Osteocyte (in vitro differentiated cells): Measurements from ENCODE around the gene PDZD2. TPM values are rescaled to one million over a fixed set of nuclear protein-coding genes. Genes with fewer than 3 reads are reported as not detected.

ENCODE experiments used
- DNase-seq: peaks from one replicate; pipeline ENCODE4 v3.0.0; 2021; ENCODE audit warnings: mixed read lengths; ENCODE audit not compliant: unreplicated experiment; ENCODE audit errors: extremely low spot score
- H3K27ac Mint-ChIP-seq: one replicate; pipeline ENCODE4 v1.8.0; 2021; ENCODE audit warnings: mild to moderate bottlenecking, mixed read lengths; ENCODE audit not compliant: unreplicated experiment
- H3K27me3 Mint-ChIP-seq: one replicate; pipeline ENCODE4 v1.8.0; 2021; ENCODE audit warnings: mixed read lengths; ENCODE audit not compliant: unreplicated experiment
- H3K36me3 Mint-ChIP-seq: one replicate; pipeline ENCODE4 v1.8.0; 2021; ENCODE audit warnings: mixed read lengths; ENCODE audit not compliant: unreplicated experiment
- H3K4me1 Mint-ChIP-seq: one replicate; pipeline ENCODE4 v1.8.0; 2021; ENCODE audit warnings: mixed read lengths; ENCODE audit not compliant: unreplicated experiment
- H3K4me3 Mint-ChIP-seq: one replicate; pipeline ENCODE4 v1.8.0; 2021; ENCODE audit warnings: mild to moderate bottlenecking, moderate library complexity, mixed read lengths; ENCODE audit not compliant: unreplicated experiment
- H3K9me3 Mint-ChIP-seq: one replicate; pipeline ENCODE4 v1.8.0; 2021; ENCODE audit warnings: mixed read lengths; ENCODE audit not compliant: unreplicated experiment
- total RNA-seq: library from RNA; stranded (reverse); gene quantifications from 2 replicates; pipeline ENCODE4 v1.2.1, GENCODE V29; 2021
- TF ChIP-seq, protein P1 (sequence below): fragments of 200-600 bp; sonication (generic); IDR thresholded peaks from 2 replicates; pipeline ENCODE4 v1.5.0; 2021; ENCODE audit warnings: antibody characterized with exemption, mild to moderate bottlenecking, moderate library complexity

PDZD2 gene
- total RNA-seq, 1 donor from 2014 or later = 2.3 TPM

DNA sequence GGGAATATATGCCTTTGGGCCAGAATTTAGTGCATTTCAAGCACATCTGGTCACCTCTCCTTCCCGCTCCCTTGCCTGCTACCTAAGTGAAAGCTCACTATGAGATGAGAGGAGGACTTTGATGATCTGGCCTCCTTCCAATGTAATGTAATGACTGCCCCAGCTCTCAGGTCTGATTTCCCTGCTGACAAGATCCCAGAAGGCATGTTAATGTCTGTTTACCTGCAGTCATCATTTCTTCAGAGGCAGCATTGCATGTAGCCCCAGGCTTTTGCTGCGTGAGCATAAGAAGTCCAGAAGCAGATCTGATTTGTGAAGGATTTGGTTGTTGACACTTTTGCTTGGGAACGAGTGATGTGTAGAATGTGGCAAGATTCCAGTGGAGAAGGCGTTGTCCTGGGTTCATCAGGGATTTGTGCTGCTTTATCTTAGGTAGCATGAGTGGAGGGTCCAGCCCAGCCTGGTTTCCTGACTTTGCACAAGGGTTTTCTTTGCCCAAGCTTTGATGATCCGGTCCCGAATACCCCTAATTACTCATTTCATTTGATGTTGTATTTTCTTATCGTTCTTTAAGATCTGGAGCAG is 342.5 kb downstream of the PDZD2 start:
- no peak for DNase-seq
- H3K9me3 Mint-ChIP-seq = no peaks in the 10 kb centered on the region
- TF ChIP-seq, protein P1, sequence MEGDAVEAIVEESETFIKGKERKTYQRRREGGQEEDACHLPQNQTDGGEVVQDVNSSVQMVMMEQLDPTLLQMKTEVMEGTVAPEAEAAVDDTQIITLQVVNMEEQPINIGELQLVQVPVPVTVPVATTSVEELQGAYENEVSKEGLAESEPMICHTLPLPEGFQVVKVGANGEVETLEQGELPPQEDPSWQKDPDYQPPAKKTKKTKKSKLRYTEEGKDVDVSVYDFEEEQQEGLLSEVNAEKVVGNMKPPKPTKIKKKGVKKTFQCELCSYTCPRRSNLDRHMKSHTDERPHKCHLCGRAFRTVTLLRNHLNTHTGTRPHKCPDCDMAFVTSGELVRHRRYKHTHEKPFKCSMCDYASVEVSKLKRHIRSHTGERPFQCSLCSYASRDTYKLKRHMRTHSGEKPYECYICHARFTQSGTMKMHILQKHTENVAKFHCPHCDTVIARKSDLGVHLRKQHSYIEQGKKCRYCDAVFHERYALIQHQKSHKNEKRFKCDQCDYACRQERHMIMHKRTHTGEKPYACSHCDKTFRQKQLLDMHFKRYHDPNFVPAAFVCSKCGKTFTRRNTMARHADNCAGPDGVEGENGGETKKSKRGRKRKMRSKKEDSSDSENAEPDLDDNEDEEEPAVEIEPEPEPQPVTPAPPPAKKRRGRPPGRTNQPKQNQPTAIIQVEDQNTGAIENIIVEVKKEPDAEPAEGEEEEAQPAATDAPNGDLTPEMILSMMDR = no peak

DNA sequence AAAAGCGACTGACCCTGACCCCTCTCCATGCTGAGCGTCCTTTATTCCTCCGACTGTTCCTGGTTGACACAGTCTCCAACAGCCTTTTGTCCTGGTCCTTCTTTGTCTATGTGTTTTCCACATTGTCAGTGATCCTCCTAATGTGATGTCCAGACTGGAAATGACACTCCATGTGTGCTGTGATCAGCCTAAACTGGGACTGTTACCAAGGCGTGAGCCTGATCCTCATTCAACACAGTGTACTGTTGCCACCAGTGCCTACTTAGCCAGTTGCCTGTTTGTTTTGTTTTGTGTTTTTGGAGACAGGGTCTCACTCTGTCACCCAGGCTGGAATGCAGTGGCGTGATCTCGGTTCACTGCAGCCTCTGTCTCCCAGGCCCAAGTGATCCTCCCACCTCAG is 343.1 kb downstream of the PDZD2 start:
- Mint-ChIP-seq H3K27ac (no peak overlapping the region), H3K9me3 (no peaks in the 10 kb centered on the region), H3K36me3 (no peaks in the 10 kb centered on the region)

More for the DNA sequence above, 342.5 kb downstream of the PDZD2 start:
- Mint-ChIP-seq H3K36me3 (no peaks in the 10 kb centered on the region), H3K4me3 (no peak overlapping the region), H3K27ac (no peak overlapping the region), H3K4me1 (peaks cover 41% of the 10 kb centered on the region), H3K27me3 (no peaks in the 10 kb centered on the region)

DNA sequence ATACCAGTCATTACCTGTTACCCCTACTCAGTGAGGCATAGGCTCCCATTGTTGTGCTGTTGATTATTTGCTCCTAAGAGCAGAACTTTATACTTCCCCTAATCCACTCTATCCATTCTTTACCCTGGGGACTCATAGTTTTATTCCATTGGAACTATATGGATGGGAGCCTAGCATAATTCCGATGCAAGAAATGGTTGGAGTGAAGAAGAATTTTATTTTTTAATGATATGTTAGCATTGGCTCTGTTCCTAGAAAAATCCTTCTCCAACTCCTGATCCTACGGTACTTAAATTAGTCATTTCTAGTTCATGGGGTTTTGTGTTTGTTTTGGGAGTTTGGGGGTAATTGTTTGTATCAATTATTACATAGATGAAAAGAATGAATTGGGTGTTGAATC is 343.7 kb downstream of the PDZD2 start:
- H3K36me3 Mint-ChIP-seq = no peaks in the 10 kb centered on the region
- H3K27me3 Mint-ChIP-seq = no peaks in the 10 kb centered on the region
- H3K9me3 Mint-ChIP-seq = no peaks in the 10 kb centered on the region
- H3K4me3 Mint-ChIP-seq = no peak overlapping the region
- no peak overlapping the region for H3K27ac Mint-ChIP-seq
- peaks cover 48% of the 10 kb centered on the region for H3K4me1 Mint-ChIP-seq
- DNase-seq = no peak
- TF ChIP-seq, protein P1 = no peak

More for the DNA sequence above, 343.1 kb downstream of the PDZD2 start:
- peaks cover 43% of the 10 kb centered on the region for H3K4me1 Mint-ChIP-seq
- no peak for DNase-seq
- no peaks in the 10 kb centered on the region for H3K27me3 Mint-ChIP-seq
- H3K4me3 Mint-ChIP-seq = no peak overlapping the region
- TF ChIP-seq, protein P1 = no peak

DNA sequence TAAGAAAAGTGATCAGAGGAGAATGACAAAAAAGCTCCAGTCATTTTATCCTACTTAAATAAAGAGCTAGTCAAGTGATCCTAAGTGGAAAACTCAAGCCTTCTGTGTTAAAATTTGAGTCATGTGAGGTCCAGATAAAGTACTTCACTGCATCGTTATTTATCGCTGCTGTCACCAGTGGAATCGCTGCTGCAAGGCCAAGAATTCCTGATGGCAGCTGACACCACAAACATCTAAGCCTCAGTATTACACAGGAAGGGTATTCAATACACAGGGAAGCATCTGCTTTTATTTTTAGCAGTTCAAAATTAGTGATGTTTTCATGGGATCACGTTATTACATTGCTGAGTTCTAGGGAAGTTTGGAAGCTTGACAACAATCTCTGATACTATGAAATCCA is 344.9 kb downstream of the PDZD2 start:
- no peak overlapping the region for H3K27ac Mint-ChIP-seq
- peaks cover 4% of the 10 kb centered on the region for H3K9me3 Mint-ChIP-seq
- no peaks in the 10 kb centered on the region for H3K27me3 Mint-ChIP-seq
- TF ChIP-seq, protein P1 = no peak
- H3K4me3 Mint-ChIP-seq = no peak overlapping the region
- peaks cover 61% of the 10 kb centered on the region for H3K4me1 Mint-ChIP-seq
- H3K36me3 Mint-ChIP-seq = peaks cover 2% of the 10 kb centered on the region
- DNase-seq = no peak

DNA sequence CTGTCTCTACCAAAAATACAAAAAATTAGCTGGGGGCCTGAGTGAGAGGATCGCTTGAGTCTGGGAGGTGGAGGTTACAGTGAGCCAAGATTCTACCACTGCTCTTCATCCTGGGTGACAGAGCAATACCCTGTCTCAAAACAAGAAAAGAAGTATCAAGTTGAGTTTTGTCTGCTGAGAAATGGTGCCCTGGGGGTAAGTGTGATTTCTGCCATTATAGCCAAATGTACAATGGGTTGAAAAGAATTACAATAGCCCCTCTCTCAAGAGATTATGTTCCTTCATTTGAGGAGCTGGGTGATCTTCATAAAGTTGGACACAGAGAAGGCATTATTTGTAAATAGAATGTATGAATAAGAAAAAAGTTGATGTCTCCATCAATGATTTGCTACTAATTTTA is 345.8 kb downstream of the PDZD2 start:
- Mint-ChIP-seq H3K9me3 (peaks cover 4% of the 10 kb centered on the region), H3K4me3 (no peak overlapping the region), H3K27ac (no peak overlapping the region), H3K36me3 (peaks cover 2% of the 10 kb centered on the region), H3K27me3 (no peaks in the 10 kb centered on the region), H3K4me1 (peaks cover 66% of the 10 kb centered on the region)
- TF ChIP-seq, protein P1 = no peak
- no peak for DNase-seq
